Left hindlimb (tissue), 1 donor: ENCODE results near the gene MEIS2.

ENCODE experiments used
- DNase-seq: peaks from one replicate; pipeline ENCODE4 v3.0.0-alpha.2; 2018

The MEIS2 gene

GRCh38 chr15:36863570-36863969 lies 236.8 kb downstream of the MEIS2 start:
- no peak for DNase-seq

DNA sequence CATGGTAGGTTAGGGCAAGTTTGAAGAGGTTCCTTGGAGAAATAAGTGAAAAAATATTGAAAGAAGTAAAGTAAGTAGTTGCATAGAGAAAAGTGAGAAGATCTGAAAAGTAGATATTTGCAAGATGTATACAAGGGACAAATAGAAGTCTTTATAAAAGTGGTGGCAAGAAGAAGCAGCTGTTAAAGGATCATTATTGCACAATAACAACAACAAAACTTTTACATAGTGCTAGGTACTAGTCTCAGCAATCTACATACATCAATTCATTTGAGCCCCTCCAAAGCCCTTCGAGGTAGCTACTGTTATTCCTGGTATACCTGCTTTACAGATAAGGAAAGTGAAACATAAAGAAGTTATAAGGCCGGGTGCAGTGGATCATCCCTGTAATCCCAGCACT lies 239.6 kb downstream of the MEIS2 start:
- DNase-seq = no peak

DNA sequence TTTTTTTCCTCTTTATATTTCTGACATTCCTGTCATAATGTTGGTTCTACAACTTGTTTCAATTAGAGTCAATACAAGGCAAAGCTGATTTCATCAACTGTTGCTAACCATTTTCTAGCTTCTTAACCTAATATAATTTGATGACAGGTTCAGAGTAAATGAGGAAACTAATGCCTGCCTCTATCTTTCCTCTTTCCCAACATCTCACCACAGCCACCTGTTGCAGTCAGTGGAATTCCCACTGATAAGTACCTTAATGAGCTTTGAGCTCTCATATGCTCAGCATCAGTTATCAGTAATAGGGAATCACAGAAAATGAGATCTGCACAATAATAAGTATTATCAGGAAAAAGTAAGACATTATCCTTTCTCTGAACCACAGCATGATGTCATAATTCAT lies 241.9 kb downstream of the MEIS2 start:
- DNase-seq = no peak

GRCh38 chr15:36856339-36856973 lies 243.9 kb downstream of the MEIS2 start:
- no peak for DNase-seq

- no peak for DNase-seq
Measured at GRCh38 chr15:36850864-36851263, 249.5 kb downstream of the MEIS2 start.

- DNase-seq = no peak
Measured at GRCh38 chr15:36845270-36845669, 255.1 kb downstream of the MEIS2 start.

DNA sequence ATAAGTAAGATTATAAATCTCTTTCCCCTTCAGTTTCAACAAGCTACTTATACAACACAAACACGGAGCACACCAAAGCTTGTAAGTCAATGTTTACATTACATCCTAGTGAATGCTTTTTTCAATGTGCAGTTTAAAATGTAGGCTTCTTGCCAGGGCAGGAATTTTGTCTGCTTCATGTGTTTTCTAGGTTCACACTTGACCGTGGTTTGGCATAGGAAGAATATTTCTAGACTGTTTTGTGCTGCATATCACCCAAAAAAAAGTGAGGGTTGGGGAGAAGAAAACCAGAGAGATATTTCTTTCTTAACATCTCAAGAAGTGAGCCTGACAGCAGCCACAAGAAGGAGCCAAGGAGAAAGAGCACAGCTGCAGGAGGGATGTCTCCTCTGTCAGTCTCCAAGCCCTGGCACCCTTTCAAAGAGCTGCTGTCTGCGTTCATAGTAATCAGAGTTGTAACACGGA lies 255.8 kb downstream of the MEIS2 start:
- DNase-seq = no peak

GRCh38 chr15:36843822-36844221 lies 256.5 kb downstream of the MEIS2 start:
- no peak for DNase-seq

DNA sequence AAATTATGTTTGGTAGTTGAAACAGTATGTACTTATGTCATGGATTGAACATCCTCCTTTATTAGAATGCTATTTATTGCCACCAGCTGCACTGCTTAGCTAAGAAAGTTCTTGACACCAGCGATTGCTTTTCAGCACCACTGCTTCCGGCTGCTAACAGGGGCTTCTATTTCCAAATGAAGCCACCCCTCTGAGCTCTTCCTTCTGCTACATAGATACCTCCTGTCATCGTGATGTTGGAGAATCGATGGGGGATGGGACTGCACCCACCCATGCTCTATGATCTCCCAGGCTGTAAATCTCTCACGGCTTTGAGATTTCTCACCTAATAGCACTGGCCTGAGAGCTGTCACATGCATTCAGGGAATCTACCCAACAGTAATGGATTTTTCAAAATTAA lies 259.2 kb downstream of the MEIS2 start:
- no peak for DNase-seq
